ENCODE data around the gene C10orf62.
"Not testable (repeated sequence)": the region's sequence is repeated elsewhere in the genome, so short reads cannot be mapped to it uniquely, and the experiment has no call there.

Gene C10orf62

GRCh38 chr10:97628228-97628627 lies 38.7 kb downstream of the C10orf62 start:
- no peak for DNase-seq (ENCODE audit: extremely low read depth, low read depth)
- no peak for TF ChIP-seq CTCF (IDR thresholded peaks at IDR 0.05; ENCODE audit: low read depth, low read length)

DNA sequence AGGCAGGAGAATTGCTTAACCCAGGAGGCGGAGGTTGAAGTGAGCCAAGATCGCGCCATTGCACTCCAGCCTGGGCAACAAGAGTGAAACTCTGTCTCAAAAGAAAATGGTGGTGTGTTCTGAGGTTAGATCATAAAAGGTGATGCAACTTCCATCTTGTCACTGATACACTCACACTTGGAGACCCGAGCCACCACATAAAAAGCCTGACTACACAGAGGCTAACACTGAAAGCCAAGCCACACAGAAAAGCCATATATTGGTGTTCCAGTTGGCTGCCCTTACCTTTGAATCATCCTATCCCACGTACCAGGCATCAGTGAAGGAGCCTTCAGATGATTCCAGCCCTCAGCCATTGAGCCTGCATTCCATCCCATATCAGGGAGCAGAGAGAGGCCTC lies 39.8 kb downstream of the C10orf62 start:
- no peak for TF ChIP-seq CTCF (IDR thresholded peaks at IDR 0.05; ENCODE audit: low read depth, low read length)
- no peak for DNase-seq (ENCODE audit: extremely low read depth, low read depth)

GRCh38 chr10:97631098-97631497 lies 41.6 kb downstream of the C10orf62 start:
- DNase-seq (ENCODE audit: extremely low read depth, low read depth) = no peak
- TF ChIP-seq CTCF (IDR thresholded peaks at IDR 0.05; ENCODE audit: low read depth, low read length) = no peak

DNA sequence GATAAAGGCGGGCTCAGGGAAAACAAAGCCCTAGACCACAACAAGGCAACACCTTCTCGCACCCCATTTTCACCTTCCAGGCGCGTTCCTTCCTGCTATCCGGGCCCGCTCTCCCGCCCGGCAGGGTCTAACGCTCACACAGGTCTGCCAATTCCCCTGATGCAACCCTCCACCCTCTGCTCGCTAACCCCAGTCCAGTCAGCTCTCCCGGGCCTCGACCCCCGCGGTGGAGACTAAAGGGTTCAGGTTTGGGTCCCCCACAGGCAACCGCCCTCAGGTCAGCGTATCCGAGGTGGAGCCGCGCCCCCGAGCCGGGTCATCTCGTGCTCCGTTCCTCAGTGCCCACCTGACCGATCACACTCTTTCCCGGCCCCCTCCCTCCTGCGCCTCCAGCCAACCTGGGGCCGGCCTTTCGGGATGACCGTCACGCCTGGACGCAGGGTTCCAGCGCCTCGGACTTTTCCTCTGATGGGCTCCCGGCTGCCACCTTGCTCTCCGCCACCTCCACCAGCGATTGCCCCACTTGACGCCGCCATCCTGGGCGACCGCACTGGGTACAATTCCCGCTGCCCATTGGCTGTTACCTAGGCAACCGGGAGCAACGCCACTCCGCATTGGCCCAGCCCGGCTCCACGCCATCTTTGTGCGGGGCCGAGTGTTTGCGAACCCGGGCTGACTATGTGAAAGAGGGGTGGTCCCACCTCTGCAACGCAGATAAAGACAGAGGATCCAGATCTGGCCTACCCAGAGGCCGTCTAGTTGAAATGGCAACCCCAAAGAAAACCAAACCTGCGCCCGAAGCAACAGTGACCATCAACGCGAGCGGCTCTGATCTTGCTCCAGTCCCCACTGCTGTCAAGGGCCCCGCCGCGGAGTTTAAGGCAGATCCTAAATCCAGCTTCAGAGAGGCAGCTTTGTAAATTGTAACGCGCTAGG lies 43.7 kb downstream of the C10orf62 start, which contains the start of gene MORN4:
Gene MORN4 (minus strand): TSS at position 552 of the 936 bp plus-strand sequence. CDS start 13,847 bp downstream, outside the sequence.
- peak; percentile 68 for DNase-seq (ENCODE audit: extremely low read depth, low read depth)
- no peak for TF ChIP-seq CTCF (IDR thresholded peaks at IDR 0.05; ENCODE audit: low read depth, low read length)

GRCh38 chr10:97633921-97634320 lies 44.4 kb downstream of the C10orf62 start:
- no peak for TF ChIP-seq CTCF (IDR thresholded peaks at IDR 0.05; ENCODE audit: low read depth, low read length)
- DNase-seq (ENCODE audit: extremely low read depth, low read depth) = no peak

DNA sequence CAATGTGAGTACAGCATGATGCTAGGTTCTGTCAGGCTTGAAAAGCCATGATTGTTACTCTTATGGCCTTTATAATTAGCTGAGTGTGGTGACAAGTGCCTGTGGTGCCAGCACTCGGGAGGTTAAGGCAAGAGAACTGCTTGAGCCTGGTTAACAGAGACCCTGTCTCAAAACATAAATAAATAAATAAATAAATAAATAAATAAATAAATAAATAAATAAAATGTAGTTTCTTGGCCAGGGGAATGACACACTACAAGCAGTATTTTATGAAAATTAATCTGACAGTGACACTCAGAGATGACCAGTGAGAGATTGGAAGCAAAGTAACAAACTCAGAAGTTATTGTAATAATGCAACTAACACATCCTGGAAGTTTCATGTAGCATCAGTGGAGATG lies 46.1 kb downstream of the C10orf62 start:
- DNase-seq (ENCODE audit: extremely low read depth, low read depth) = no peak
- no peak for TF ChIP-seq CTCF (IDR thresholded peaks at IDR 0.05; ENCODE audit: low read depth, low read length)

- DNase-seq (ENCODE audit: extremely low read depth, low read depth) = not testable (repeated sequence)
Observed at GRCh38 chr10:97639090-97639489, 49.6 kb downstream of the C10orf62 start.
